Jurkat, Clone E6-1 (cell line): ENCODE data around the gene DCDC2B.
"Not testable (repeated sequence)": the region's sequence is repeated elsewhere in the genome, so short reads cannot be mapped to it uniquely, and the experiment has no call there.

Experiments used
- DNase-seq: peaks from one replicate; pipeline ENCODE4 v3.0.0-alpha.2; 2011; ENCODE audit warnings: low read depth, low spot score
- H3K4me3 ChIP-seq: 2 replicates; pipeline ENCODE4 v1.5.1; 2011; ENCODE audit warnings: mild to moderate bottlenecking, low read length, control low read depth, moderate library complexity

Gene DCDC2B

DNA sequence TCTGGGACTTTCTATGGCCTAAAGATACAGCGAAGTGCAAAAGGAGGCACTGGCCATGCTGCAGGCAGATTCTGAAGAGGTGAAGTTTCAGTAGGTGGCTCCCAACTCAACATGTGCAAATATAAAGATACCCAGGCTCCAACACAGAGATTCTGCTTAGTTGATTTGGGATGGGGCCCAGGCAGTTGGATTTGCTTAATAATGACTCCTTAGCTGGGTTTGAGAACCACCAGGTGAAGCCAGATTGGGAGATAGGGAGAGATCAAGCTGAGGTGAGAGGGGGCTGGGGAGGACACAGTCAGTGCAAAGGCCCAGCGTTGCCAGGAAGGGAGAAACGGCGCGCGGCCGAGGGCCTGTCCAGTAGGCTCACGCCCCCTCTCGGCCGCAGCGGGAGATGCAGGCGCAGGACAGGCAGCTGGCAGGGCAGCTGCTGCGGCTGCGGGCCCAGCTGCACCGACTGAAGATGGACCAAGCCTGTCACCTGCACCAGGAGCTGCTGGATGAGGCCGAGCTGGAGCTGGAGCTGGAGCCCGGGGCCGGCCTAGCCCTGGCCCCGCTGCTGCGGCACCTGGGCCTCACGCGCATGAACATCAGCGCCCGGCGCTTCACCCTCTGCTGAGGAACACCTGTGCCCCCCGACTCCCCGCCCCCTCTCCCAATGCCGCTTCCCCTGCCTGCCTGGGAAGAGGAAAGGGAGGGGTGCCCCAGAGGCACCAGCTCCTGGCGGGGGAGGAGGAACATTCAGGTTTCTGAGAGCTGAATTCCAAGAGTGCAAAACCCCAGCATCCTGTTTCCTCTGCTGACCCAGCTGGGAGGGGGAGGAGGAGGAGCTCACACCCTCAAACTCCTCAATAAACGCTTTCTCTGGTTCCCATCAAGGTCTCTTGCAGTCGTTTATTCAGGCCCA, 39.3 kb downstream of the DCDC2B start:
- peak overlapping the region; percentile 43 for H3K4me3 ChIP-seq
- DNase-seq: peak; percentile 83

DNA sequence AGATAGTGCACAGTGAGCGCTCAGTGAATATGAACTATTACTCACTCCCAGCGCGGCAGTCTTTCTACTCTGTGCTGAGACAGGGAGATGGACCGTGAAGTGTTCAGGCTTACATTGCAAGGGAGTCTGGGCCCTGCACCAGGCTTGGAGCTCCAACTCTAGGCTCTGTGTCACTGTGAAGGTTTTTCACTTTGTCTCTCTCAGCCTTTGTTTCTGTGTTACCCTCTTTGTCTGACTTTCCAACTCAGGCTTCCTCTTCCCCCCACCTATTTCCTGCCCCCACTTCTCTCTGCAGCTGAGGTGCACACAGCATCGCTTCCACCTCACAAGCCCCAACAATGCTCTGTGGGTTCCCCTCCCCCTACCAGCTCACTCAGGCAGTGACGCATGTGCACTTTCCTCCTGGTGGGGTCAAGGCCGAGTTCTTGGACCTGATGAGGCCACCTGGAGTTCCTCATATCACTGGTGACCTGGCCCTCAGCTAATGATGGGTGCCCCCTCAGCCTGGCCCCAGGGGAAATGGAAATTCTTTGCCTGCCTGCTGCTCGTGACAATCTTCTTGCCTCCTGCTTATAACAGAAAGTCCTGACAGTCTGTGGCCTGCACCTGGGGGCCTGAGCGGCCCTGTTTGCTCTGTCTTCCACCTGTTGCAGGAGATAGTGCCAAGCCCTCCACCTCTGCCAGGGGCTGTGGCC, 41.1 kb downstream of the DCDC2B start:
- H3K4me3 ChIP-seq: peak overlapping the region; percentile 87
- DNase-seq: peak; percentile 97

DNA sequence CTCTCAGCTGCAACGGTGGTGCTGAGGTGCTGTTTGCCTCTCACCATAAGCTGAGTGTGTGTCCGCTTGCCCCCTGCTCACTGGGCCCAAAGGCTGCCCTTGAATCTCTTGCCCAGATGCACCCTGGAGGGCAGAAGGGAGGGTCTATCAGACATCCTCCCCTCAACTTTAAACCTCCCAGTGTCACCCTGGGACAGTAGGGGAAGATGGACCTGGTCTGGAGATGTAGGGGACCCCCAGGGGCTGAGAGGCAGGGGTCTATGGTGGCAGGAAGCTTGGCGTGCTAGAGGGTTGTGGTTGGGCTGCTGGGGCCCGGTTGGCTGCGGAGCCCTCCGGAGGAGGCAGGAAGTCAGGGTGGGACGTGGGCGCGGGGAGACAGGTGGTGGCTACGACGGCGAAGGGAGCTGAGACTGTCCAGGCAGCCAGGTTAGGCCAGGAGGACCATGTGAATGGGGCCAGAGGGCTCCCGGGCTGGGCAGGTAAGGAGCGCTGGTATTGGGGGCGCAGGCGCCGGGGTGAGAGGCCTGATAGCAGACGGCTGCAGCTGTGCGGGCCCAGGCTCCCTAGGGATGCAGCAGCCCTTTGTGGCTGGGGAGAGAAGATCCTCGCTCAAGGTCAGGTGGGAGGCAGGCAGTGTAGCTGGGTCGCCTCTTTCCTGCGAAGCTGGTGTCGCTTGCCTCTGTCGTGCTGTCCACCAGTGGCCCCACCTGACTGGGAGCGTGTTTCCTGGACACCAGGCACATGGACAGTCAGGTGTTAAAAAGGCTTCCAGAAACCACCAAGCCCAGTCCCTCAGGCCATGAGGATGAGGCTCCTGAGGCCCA, 42.2 kb downstream of the DCDC2B start, which contains the start of gene LCK:
Gene LCK, plus strand, starts transcription at position 373 of the 824 bp plus-strand sequence. CDS start 23,065 bp downstream, outside the sequence.
- peak within 1 kb of the TSS; percentile 87 for H3K4me3 ChIP-seq
- peak; percentile 78 for DNase-seq

DNA sequence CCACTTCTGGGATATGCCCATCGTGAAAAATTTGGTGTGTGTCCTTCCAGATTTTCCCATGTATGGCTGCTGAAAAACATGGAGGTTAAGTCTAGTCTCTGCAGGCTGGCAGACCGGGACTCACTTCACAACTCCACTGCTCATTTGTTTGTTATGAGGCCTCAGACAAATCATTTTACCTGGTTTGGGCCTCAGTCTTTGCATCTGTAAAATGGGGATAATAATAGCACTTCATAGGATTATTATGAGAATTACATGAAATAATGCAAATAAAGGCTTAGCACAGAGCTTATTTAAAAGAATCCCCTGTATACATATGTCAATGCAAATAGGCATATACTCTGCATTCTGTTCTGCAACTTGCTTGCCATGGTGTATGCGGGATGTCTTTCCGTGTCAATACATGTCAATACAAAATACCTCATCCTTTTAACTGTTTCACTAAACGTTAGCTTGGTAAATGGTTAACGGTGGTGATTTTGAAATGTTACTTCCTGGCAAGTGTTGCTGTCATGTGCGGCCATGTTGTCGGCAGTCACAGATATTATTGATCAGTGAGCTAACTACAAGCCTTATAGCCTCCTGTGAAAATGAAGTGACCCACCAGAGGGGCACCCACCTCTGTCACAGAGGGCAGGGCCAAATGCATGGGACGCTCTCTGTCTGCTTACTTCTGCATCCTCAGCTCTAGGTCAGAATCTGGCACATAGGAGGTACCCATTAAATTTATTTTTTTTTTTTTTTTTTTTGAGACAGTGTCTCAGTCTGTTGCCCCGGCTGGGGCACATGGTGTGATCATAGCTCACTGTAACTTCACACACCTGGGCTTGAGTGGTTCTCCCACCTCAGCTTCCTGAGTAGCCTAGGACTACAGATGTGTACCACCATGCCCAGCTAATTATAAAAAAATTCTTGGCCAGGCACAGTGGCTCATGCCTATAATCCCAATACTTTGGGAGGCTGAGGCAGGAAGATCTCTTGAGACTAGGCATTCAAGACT, 46.5 kb downstream of the DCDC2B start:
- no peak overlapping the region for H3K4me3 ChIP-seq
- no peak for DNase-seq

DNA sequence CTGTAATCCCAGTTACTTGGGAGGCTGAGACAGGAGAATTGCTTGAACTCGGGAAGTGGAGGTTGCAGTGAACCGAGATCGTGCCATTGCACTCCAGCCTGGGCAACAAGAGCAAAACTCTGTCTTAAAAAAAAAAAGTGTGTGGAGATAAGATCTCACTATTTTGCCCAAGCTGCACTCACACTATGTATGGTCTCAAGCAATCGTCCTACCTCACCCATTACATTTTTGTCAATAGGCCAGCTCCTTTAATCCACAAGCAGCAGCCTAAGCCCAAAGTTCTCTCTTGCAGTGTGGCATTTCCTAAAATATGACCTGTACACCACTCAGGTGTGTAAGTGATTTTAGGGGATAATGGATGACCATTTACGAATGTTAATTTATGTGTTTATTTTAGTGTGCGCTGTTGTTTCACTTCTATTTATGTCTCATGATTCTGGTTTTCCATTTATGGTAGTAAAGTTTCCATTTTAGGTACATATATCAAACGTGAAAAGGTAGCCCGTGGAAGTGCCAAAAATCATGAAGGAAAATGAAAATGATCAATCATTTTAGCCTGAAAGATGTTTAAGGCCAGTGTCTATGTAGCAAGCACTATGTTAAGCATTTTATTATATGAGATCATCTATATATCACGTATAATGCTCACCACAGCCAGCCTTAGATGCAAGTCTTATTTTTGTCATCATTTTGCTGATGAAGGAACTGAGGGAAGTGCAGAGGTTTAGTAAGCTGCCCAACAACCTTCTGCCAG, 47.8 kb downstream of the DCDC2B start:
- no peak overlapping the region for H3K4me3 ChIP-seq

DNA sequence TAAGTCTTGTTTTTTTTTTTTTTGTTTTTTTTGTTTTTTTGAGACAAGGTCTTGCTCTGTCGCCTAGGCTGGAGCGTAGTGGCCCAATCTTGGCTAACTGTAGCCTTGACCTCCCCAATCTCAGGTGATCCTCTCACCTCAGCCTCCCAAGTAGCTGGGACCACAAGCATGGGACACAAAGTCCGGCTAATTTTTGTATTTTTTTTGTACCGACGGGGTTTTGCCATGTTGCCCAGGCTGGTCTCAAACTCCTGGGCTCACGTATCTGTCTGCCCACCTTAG, 48.3 kb downstream of the DCDC2B start:
- no peak overlapping the region for H3K4me3 ChIP-seq
- no peak for DNase-seq

More for the DNA sequence above, 47.8 kb downstream of the DCDC2B start:
- DNase-seq: no peak

DNA sequence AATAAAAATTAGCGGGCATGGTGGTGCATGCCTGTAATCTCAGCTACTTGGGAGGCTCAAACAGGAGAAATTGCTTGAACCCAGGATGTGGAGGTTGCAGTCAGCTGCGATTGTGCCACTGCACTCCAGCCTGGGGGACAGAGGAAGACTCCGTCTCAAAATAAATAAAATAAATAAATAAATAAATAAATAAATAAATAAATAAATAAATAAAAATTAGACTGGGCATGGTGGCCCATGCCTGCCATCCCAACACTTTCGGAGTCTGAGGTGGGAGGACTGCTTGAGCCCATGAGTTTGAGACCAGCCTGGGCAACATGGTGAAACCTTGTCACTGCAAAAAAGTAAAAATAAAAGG, 54.3 kb downstream of the DCDC2B start:
- H3K4me3 ChIP-seq, DNase-seq: not testable (repeated sequence)

DNA sequence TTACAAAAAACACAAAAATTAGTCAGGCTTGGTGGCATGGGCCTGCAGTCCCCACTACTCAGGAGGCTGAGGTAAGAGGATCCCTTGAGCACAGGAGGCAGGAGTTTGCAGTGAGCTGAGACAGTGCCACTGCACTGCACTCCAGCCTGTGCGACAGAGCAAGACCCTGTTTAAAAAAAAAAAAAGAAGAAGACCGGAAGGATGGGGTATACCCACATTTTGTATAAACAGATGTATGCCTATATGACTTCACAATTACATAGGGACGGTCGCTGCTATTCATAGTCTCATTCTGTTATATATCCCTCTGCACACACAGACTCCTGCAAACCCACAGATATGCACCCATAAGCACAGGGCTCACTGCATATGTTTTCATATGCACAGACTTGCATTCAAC, 54.9 kb downstream of the DCDC2B start:
- no peak overlapping the region; the same call in 1 of the 2 replicates for H3K4me3 ChIP-seq
- peak; percentile 85 for DNase-seq
